Fibroblast of lung (primary cell): ENCODE measurements around the gene CNN2.

Experiments
- CTCF ChIP-seq, 2 donors: IDR thresholded peaks in 1 of 2; conservative IDR thresholded peaks in 1 of 2; 1 replicate in 1 of 2; 2 replicates in 1 of 2; pipeline ENCODE4 v1.5.1; 2011 to 2012; ENCODE audit warnings: low read length in 2 of 2, control low read depth in 1 of 2, inconsistent platforms in 1 of 2, low read depth in 1 of 2, mild to moderate bottlenecking in 1 of 2
- EZH2 ChIP-seq: IDR thresholded peaks from 2 replicates; pipeline ENCODE4 v1.5.1; 2012; ENCODE audit warnings: low read length, control low read depth, mild to moderate bottlenecking; ENCODE audit errors: missing control alignments

- TF ChIP-seq CTCF (conservative IDR thresholded peaks at IDR 0.05 in 1 of 2, IDR thresholded peaks at IDR 0.05 in 1 of 2; ENCODE audit: low read depth in 1 of 2, low read length in 2 of 2) (no peak), EZH2 (no peak)
Observed at GRCh38 chr19:1088416-1089010, 62.1 kb downstream of the CNN2 start.
